GM18517 (cell line): ENCODE results near the gene SLC25A44.
"Not testable (repeated sequence)": the region's sequence is repeated elsewhere in the genome, so short reads cannot be mapped to it uniquely, and the experiment has no call there.

Source experiments
- ATAC-seq: cut with Tn5 transposase; IDR thresholded peaks from one replicate; pipeline ENCODE4 v1.9.1; 2021; ENCODE audit warnings: mild to moderate bottlenecking, moderate library complexity; ENCODE audit not compliant: unreplicated experiment

SLC25A44 gene

GRCh38 chr1:156198831-156199349, 5.0 kb downstream of the SLC25A44 start:
- ATAC-seq, result no peak

- no peak for ATAC-seq
These were observed 6.1 kb downstream of the SLC25A44 start for GRCh38 chr1:156200044-156200443.

- no peak for ATAC-seq
These were observed 9.4 kb downstream of the SLC25A44 start for GRCh38 chr1:156203331-156203730.

- no peak for ATAC-seq
These were observed 10.8 kb downstream of the SLC25A44 start for GRCh38 chr1:156204686-156205085.

GRCh38 chr1:156211243-156211642, 17.3 kb downstream of the SLC25A44 start:
- ATAC-seq, result no peak

GRCh38 chr1:156212130-156212529, 18.2 kb downstream of the SLC25A44 start:
- ATAC-seq, result no peak

- ATAC-seq, result peak; percentile 81
These were observed 19.1 kb downstream of the SLC25A44 start, which contains the start of gene PMF1 for GRCh38 chr1:156212833-156213643. Gene PMF1, plus strand, starts transcription at chr1:156213007. Its CDS starts 9 bp downstream, at chr1:156213016.

- no peak for ATAC-seq
These were observed 19.7 kb downstream of the SLC25A44 start for GRCh38 chr1:156213644-156213966.

GRCh38 chr1:156214024-156214748, 20.3 kb downstream of the SLC25A44 start:
- ATAC-seq, result no peak

GRCh38 chr1:156216361-156217086, 22.6 kb downstream of the SLC25A44 start:
- not testable (repeated sequence) for ATAC-seq

GRCh38 chr1:156217871-156218270, 24.0 kb downstream of the SLC25A44 start:
- no peak for ATAC-seq

- ATAC-seq, result no peak
These were observed 26.3 kb downstream of the SLC25A44 start for GRCh38 chr1:156220226-156220625.

GRCh38 chr1:156221986-156222692, 28.2 kb downstream of the SLC25A44 start:
- no peak for ATAC-seq

- peak; percentile 7 for ATAC-seq
These were observed 31.7 kb downstream of the SLC25A44 start for GRCh38 chr1:156225677-156226014.

- peak; percentile 63 for ATAC-seq
These were observed 32.2 kb downstream of the SLC25A44 start for GRCh38 chr1:156226116-156226538.

GRCh38 chr1:156226782-156227181, 32.9 kb downstream of the SLC25A44 start:
- peak; percentile 10 for ATAC-seq

GRCh38 chr1:156228501-156228900, 34.6 kb downstream of the SLC25A44 start:
- ATAC-seq, result no peak

- ATAC-seq, result no peak
These were observed 36.0 kb downstream of the SLC25A44 start for GRCh38 chr1:156229809-156230472.

- no peak for ATAC-seq
These were observed 36.6 kb downstream of the SLC25A44 start for GRCh38 chr1:156230473-156230837.

GRCh38 chr1:156232201-156232894, 38.4 kb downstream of the SLC25A44 start:
- no peak for ATAC-seq
